H1 (cell line): ENCODE measurements around the gene SIRT3. TPM values are rescaled to one million over a fixed set of nuclear protein-coding genes. Genes with fewer than 3 reads are reported as not detected.

ENCODE experiments used
- CTCF ChIA-PET: fragments of 300-600 bp; sonication (Branson Sonifier 250); formaldehyde crosslinking; loops from one replicate; lab custom pipeline; 2021; ENCODE audit not compliant: partially characterized antibody; lab: Charles Lee
- POLR2A ChIA-PET: fragments of 300-600 bp; sonication (Branson Sonifier 250); formaldehyde crosslinking; loops from one replicate; lab custom pipeline; 2021; ENCODE audit warnings: inconsistent platforms; ENCODE audit not compliant: partially characterized antibody; lab: Charles Lee
- DNase-seq, 2 experiments: peaks; one replicate each; pipeline versions ENCODE4 v3.0.0 to v3.0.0-alpha.2; 2010 to 2022; ENCODE audit warnings: low spot score in 2 of 2, low read depth in 1 of 2, mixed read lengths in 1 of 2
- FAIRE-seq: peaks from 2 replicates; lab custom pipeline; 2011; peaks lifted over from hg19 to GRCh38; lab: Jason Lieb, UNC
- H2AFZ ChIP-seq: 2 replicates; pipeline ENCODE4 v1.8.1; 2012; ENCODE audit warnings: low read length, inconsistent platforms
- H2AK5ac ChIP-seq: 2 replicates; pipeline ENCODE4 v1.6.1; 2013; ENCODE audit warnings: low read depth, low read length
- H2BK120ac ChIP-seq: replicated peaks from 2 replicates; pipeline ENCODE3; 2013; ENCODE audit warnings: low read depth, low read length, inconsistent platforms
- H2BK12ac ChIP-seq: 2 replicates; pipeline ENCODE4 v1.6.1; 2013; ENCODE audit warnings: low read depth, low read length
- H2BK15ac ChIP-seq: 2 replicates; pipeline ENCODE4 v1.6.1; 2013; ENCODE audit warnings: low read length
- H2BK20ac ChIP-seq: 2 replicates; pipeline ENCODE4 v1.6.1; 2013; ENCODE audit warnings: low read length
- H2BK5ac ChIP-seq: 2 replicates; pipeline ENCODE4 v1.6.1; 2013; ENCODE audit warnings: low read depth, low read length
- H3K14ac ChIP-seq: 2 replicates; pipeline ENCODE4 v1.6.1; 2013; ENCODE audit warnings: inconsistent platforms; ENCODE audit not compliant: insufficient read length
- H3K18ac ChIP-seq: 2 replicates; pipeline ENCODE4 v1.6.1; 2013; ENCODE audit warnings: low read length; ENCODE audit errors: extremely low read depth
- H3K23ac ChIP-seq: 2 replicates; pipeline ENCODE4 v1.6.1; 2013; ENCODE audit warnings: inconsistent platforms; ENCODE audit not compliant: insufficient read length
- H3K23me2 ChIP-seq: 2 replicates; pipeline ENCODE4 v1.6.1; 2013; ENCODE audit warnings: low read depth, low read length
- H3K27ac ChIP-seq: 2 replicates; pipeline ENCODE4 v1.6.1; 2011; ENCODE audit warnings: low read depth, low read length, inconsistent platforms
- H3K27me3 ChIP-seq, 4 experiments: replicated peaks in 1 of 4; 1 replicate in 1 of 4; 2 replicates in 3 of 4; pipeline versions ENCODE4 v1.6.1 to v1.8.1; 2011 to 2013; ENCODE audit warnings: low read length in 3 of 4, mild to moderate bottlenecking in 3 of 4, inconsistent platforms in 2 of 4, mixed read lengths in 2 of 4, moderate library complexity in 1 of 4; ENCODE audit not compliant: control insufficient read depth in 3 of 4, insufficient read depth in 3 of 4; ENCODE audit errors: extremely low read depth in 1 of 4
- H3K36me3 ChIP-seq, 4 experiments: 2 replicates each; pipeline versions ENCODE4 v1.6.1 to v1.8.1; 2011 to 2013; ENCODE audit warnings: mild to moderate bottlenecking in 4 of 4, low read length in 3 of 4, moderate library complexity in 2 of 4, control low read depth in 1 of 4, inconsistent platforms in 1 of 4; ENCODE audit not compliant: insufficient read depth in 4 of 4, control insufficient read depth in 2 of 4
- H3K4ac ChIP-seq: replicated peaks from 2 replicates; pipeline ENCODE3; 2013; ENCODE audit warnings: low read length, low read depth, mixed read lengths, inconsistent platforms; ENCODE audit not compliant: insufficient read length
- H3K4me1 ChIP-seq, 4 experiments: replicated peaks in 1 of 4; 1 replicate in 1 of 4; 2 replicates in 3 of 4; pipeline versions ENCODE4 v1.6.1 to v1.8.1; 2011 to 2013; ENCODE audit warnings: low read length in 3 of 4, inconsistent platforms in 2 of 4, mixed read lengths in 1 of 4; ENCODE audit not compliant: insufficient read depth in 4 of 4, control insufficient read depth in 3 of 4
- H3K4me2 ChIP-seq, 2 experiments: 2 replicates each; pipeline versions ENCODE4 v1.6.1 to v1.8.1; 2011 to 2013; ENCODE audit warnings: low read depth in 2 of 2, low read length in 2 of 2, control low read depth in 1 of 2, inconsistent platforms in 1 of 2, mild to moderate bottlenecking in 1 of 2; ENCODE audit not compliant: insufficient read depth in 1 of 2
- H3K4me3 ChIP-seq, 4 experiments: fragments of 200-600, 300-600 bp in 1 of 4; sonication (generic), shearing (Covaris generic), sonication (Bioruptor Twin) in 1 of 4; 2 replicates each; pipeline versions ENCODE4 v1.5.1 to v1.8.1; 2011 to 2016; ENCODE audit warnings: low read length in 4 of 4, low read depth in 3 of 4, control low read depth in 2 of 4, inconsistent platforms in 2 of 4, mild to moderate bottlenecking in 2 of 4, mixed read lengths in 1 of 4, moderate library complexity in 1 of 4; ENCODE audit not compliant: insufficient read depth in 2 of 4; ENCODE audit errors: extremely low read depth in 1 of 4
- H3K56ac ChIP-seq: replicated peaks from 2 replicates; pipeline ENCODE3; 2013; ENCODE audit warnings: low read depth, mild to moderate bottlenecking, mixed read lengths, low read length, inconsistent platforms; ENCODE audit not compliant: insufficient read length
- H3K79me1 ChIP-seq: 2 replicates; pipeline ENCODE4 v1.6.1; 2013; ENCODE audit warnings: low read depth, low read length, control low read depth
- H3K79me2 ChIP-seq, 2 experiments: 2 replicates each; pipeline versions ENCODE4 v1.6.1 to v1.8.1; 2012 to 2013; ENCODE audit warnings: low read length in 2 of 2, mild to moderate bottlenecking in 2 of 2, inconsistent platforms in 1 of 2; ENCODE audit not compliant: insufficient read depth in 2 of 2, control insufficient read depth in 1 of 2
- H3K9ac ChIP-seq, 4 experiments: replicated peaks in 1 of 4; 1 replicate in 1 of 4; 2 replicates in 3 of 4; pipeline versions ENCODE4 v1.6.1 to v1.8.1; 2011 to 2013; ENCODE audit warnings: low read depth in 3 of 4, low read length in 3 of 4, control low read depth in 2 of 4, mild to moderate bottlenecking in 2 of 4, moderate library complexity in 2 of 4, inconsistent platforms in 1 of 4; ENCODE audit errors: extremely low read depth in 1 of 4
- H3K9me3 ChIP-seq, 2 experiments: 2 replicates each; pipeline versions ENCODE4 v1.6.1 to v1.8.1; 2012 to 2013; ENCODE audit warnings: mild to moderate bottlenecking in 2 of 2, moderate library complexity in 2 of 2, control low read depth in 1 of 2, inconsistent platforms in 1 of 2, low read depth in 1 of 2, low read length in 1 of 2, mixed read lengths in 1 of 2; ENCODE audit not compliant: insufficient read depth in 2 of 2
- H4K20me1 ChIP-seq, 2 experiments: replicated peaks in 1 of 2; 2 replicates each; pipeline versions ENCODE3 to v1.8.1; 2011 to 2013; ENCODE audit warnings: inconsistent platforms in 2 of 2, low read length in 2 of 2, mild to moderate bottlenecking in 1 of 2; ENCODE audit not compliant: insufficient read depth in 2 of 2, control insufficient read depth in 1 of 2
- H4K5ac ChIP-seq: 2 replicates; pipeline ENCODE4 v1.6.1; 2013; ENCODE audit warnings: low read length, low read depth, mixed read lengths, inconsistent platforms; ENCODE audit not compliant: insufficient read length
- H4K8ac ChIP-seq: 2 replicates; pipeline ENCODE4 v1.8.0; 2013; ENCODE audit warnings: mild to moderate bottlenecking, moderate library complexity, low read length, inconsistent platforms; ENCODE audit not compliant: insufficient read depth; ENCODE audit errors: extremely low read depth
- H4K91ac ChIP-seq: replicated peaks from 2 replicates; pipeline ENCODE3; 2013; ENCODE audit warnings: low read length, mixed read lengths, inconsistent platforms; ENCODE audit not compliant: insufficient read length
- ATF3 ChIP-seq: IDR thresholded peaks from 2 replicates; pipeline ENCODE4 v1.6.1; 2011; ENCODE audit warnings: low read depth, mild to moderate bottlenecking, low read length; ENCODE audit not compliant: insufficient read depth
- NANOG ChIP-seq: IDR thresholded peaks from 2 replicates; pipeline ENCODE4 v1.6.1; 2011; ENCODE audit warnings: low read length, low read depth, mild to moderate bottlenecking, inconsistent platforms; ENCODE audit not compliant: insufficient read depth, poor library complexity, severe bottlenecking
- TAF1 ChIP-seq: IDR thresholded peaks from 2 replicates; pipeline ENCODE4 v1.6.1; 2011; ENCODE audit warnings: mild to moderate bottlenecking, low read depth, low read length
- WGBS, 2 experiments: shearing (Covaris generic) in 1 of 2; methylation state at CpG; one replicate each; pipeline versions ENCODE4 v1.1.6 to v1.1.7; 2013 to 2015; ENCODE audit warnings: low lambda C conversion rate in 2 of 2, mixed read lengths in 2 of 2, inconsistent platforms in 1 of 2, low coverage in 1 of 2, missing lambda C conversion rate in 1 of 2; ENCODE audit not compliant: insufficient replicate concordance in 2 of 2, insufficient coverage in 1 of 2, insufficient read length in 1 of 2; ENCODE audit errors: extremely low coverage in 1 of 2, missing lambda C conversion rate in 1 of 2; 5-methylcytosine and 5-hydroxymethylcytosine counted together
- polyA plus RNA-seq, 7 experiments: library from polyadenylated mRNA; depleted of rRNA in 3 of 7; stranded (reverse) in 5 of 7; unstranded in 2 of 7; fragments of >200 nt in 5 of 7; fragments of 200-250 nt in 2 of 7; gene quantifications; 1 replicate in 5 of 7; 2 replicates in 1 of 7; 4 replicates in 1 of 7; pipeline versions ENCODE4 v1.2.1 to v1.2.3, GENCODE V29; 2011 to 2013; ENCODE audit warnings: missing spikeins in 2 of 7, mixed read lengths in 2 of 7
- total RNA-seq: library from RNA; stranded (reverse); fragmentation: NEBNext Ultra II Directional; extraction: Animal tissue kit (Norgen Biotek cat#: 25700); gene quantifications from 2 replicates; pipeline ENCODE4 v1.2.1, GENCODE V29; 2021

SIRT3 gene
- total and polyA plus RNA-seq, 2 of the 8 experiments (the other 6 are each of a cell fraction or from before 2014, with no cell fraction given): 14.3 to 21.6 TPM

- Histone ChIP-seq H2AK5ac (no peak overlapping the region), H4K5ac (no peak overlapping the region), H3K23me2 (peaks cover 14% of the 10 kb centered on the region), H2BK15ac (no peak overlapping the region), H3K27me3 (no peaks in the 10 kb centered on the region), H3K4me2 (peak overlapping the region; percentile 82 to 90), H3K14ac (no peak overlapping the region), H3K36me3 (peaks cover 0 to 8% (median 0%) of the 10 kb centered on the region in 4 experiments; a peak in 4 of 8 replicates), H4K20me1 (peaks cover 0 to 2% of the 10 kb centered on the region in 2 experiments), H2BK120ac (peak overlapping the region; percentile 33), H4K91ac (no peak overlapping the region), H3K4me3 (peak overlapping the region; percentile 79 to 96 (median 91)), H3K18ac (peak overlapping the region; percentile 72; the same call in 1 of the 2 replicates), H3K4ac (peak overlapping the region; percentile 27), H4K8ac (no peak overlapping the region), H3K79me2 (peaks cover 5 to 22% of the 10 kb centered on the region in 2 experiments), H2BK12ac (no peak overlapping the region), H3K4me1 (no peaks in the 10 kb centered on the region; a peak in 1 of 7 replicates), H3K9ac (peak overlapping the region; percentile 76 to 87 (median 83)), H3K27ac (0 out of 2 replicates have a peak overlapping the region, but pooled peaks have one; percentile 70), H2BK5ac (0 out of 2 replicates have a peak overlapping the region, but pooled peaks have one; percentile 35), H3K56ac (peak overlapping the region; percentile 35), H3K79me1 (peaks cover 4% of the 10 kb centered on the region; the same call in 1 of the 2 replicates), H3K9me3 (no peaks in the 10 kb centered on the region), H2BK20ac (no peak overlapping the region), H3K23ac (no peak overlapping the region), H2AFZ (peak overlapping the region; percentile 89)
- ChIA-PET CTCF (interaction anchor here (0.7 to 0.8 kb wide), 2 partner anchors 52 to 128 kb away, joined by 3 read pairs; no protein-coding TSS in a partner anchor), POLR2A (interaction anchor here (1.2 to 9.7 kb wide), 2 partner anchors 20 to 28 kb away, joined by 4 to 99 read pairs; partner anchors contain the start of genes BET1L and RIC8A)
- TF ChIP-seq ATF3 (no peak), TAF1 (no peak), NANOG (no peak)
- no peak for FAIRE-seq
- no peak for DNase-seq
- WGBS, 2 experiments: 22% methylated on average over 13 of the region's 13 CpGs; no CpG with 5 or more reads in 1 of the 2 experiments
These were observed 539 bp downstream of the SIRT3 start for GRCh38 chr11:235609-235996.
